HepG2 (cell line): ENCODE measurements around the gene APBB1IP.

Source experiments
- MAX ChIP-seq: IDR thresholded peaks from 2 replicates; pipeline ENCODE4 v1.6.1; 2012; ENCODE audit warnings: inconsistent platforms
- PHF8 ChIP-seq: sonication (generic); formaldehyde crosslinking; IDR thresholded peaks from 2 replicates; pipeline ENCODE4 v1.5.0; 2020; ENCODE audit warnings: missing genetic modification reagents
- RAD21 ChIP-seq: fragments of 450-650 bp; formaldehyde crosslinking; IDR thresholded peaks from 2 replicates; pipeline ENCODE4 v1.5.0; 2020; ENCODE audit warnings: mild to moderate bottlenecking
- SP2 ChIP-seq: sonication (generic); formaldehyde crosslinking; IDR thresholded peaks from 2 replicates; pipeline ENCODE4 v1.5.1; 2020; ENCODE audit warnings: mild to moderate bottlenecking, missing genetic modification reagents
- ZBTB44 ChIP-seq: sonication (generic); formaldehyde crosslinking; IDR thresholded peaks from 2 replicates; pipeline ENCODE4 v1.4.0; 2020; ENCODE audit warnings: missing genetic modification reagents
- ZNF335 ChIP-seq: sonication (generic); formaldehyde crosslinking; IDR thresholded peaks from 2 replicates; pipeline ENCODE4 v1.4.0; 2020; ENCODE audit warnings: missing genetic modification reagents
- ZNF383 ChIP-seq: sonication (generic); formaldehyde crosslinking; IDR thresholded peaks from 2 replicates; pipeline ENCODE4 v1.4.0; 2020; ENCODE audit warnings: missing genetic modification reagents, mild to moderate bottlenecking, borderline replicate concordance
- ZNF552 ChIP-seq: sonication (generic); formaldehyde crosslinking; IDR thresholded peaks from 2 replicates; pipeline ENCODE4 v1.9.0; 2022; ENCODE audit warnings: missing genetic modification reagents, mild to moderate bottlenecking, borderline replicate concordance
- ZNF558 ChIP-seq: sonication (generic); formaldehyde crosslinking; IDR thresholded peaks from 2 replicates; pipeline ENCODE4 v1.9.0; 2022; ENCODE audit warnings: mild to moderate bottlenecking, missing genetic modification reagents, borderline replicate concordance
- ZNF720 ChIP-seq: sonication (generic); formaldehyde crosslinking; IDR thresholded peaks from 2 replicates; pipeline ENCODE4 v1.4.0; 2020; ENCODE audit warnings: missing genetic modification reagents
- ZNF788 ChIP-seq: sonication (generic); formaldehyde crosslinking; IDR thresholded peaks from 2 replicates; pipeline ENCODE4 v1.5.0; 2020; ENCODE audit warnings: mild to moderate bottlenecking, missing genetic modification reagents, borderline replicate concordance
- TF ChIP-seq, protein P1 (sequence below): sonication (generic); formaldehyde crosslinking; IDR thresholded peaks from 2 replicates; pipeline ENCODE4 v1.5.0; 2020; ENCODE audit warnings: mild to moderate bottlenecking, missing genetic modification reagents

DNA sequence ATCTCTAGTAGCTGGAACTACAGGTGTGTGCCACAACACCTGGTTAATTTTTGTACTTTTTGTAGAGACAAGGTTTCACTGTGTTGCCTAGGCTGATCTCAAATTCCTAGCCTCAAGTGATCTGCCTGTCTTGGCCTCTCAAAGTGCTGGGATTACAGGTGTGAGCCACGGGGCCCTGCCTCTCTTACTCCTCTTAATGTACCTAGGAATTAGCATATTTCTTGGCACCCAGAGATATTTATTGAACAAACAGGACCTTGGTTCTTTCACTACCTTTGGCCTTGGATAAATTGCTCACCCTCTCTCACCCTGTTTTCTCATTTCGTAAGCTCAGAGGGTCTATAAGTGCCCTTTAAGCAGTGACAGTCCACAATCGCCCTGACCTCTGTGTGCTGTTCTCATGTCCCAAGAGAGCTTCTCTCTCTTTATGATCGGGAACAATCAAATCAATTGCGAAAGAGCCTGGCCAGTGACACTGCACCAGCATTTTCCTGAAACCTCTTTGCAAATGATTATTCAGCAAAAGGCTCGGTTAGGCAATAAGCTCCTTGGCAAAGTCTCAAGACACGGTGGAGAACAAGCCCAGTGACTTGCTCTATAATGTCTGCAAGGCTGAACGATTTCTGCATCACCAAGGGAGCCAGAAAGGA lies 117.7 kb downstream of the APBB1IP start:
- TF ChIP-seq PHF8 (CRISPR knock-in tag) (no peak), ZNF720 (CRISPR knock-in tag) (no peak), ZNF383 (CRISPR knock-in tag) (no peak), MAX (no peak), ZNF788 (CRISPR knock-in tag) (no peak), ZNF552 (CRISPR knock-in tag) (no peak), ZNF335 (CRISPR knock-in tag) (no peak), RAD21 (CRISPR knock-in tag) (no peak), ZBTB44 (CRISPR knock-in tag) (no peak), SP2 (no peak), ZNF558 (CRISPR knock-in tag) (no peak)
- TF ChIP-seq, protein P1, sequence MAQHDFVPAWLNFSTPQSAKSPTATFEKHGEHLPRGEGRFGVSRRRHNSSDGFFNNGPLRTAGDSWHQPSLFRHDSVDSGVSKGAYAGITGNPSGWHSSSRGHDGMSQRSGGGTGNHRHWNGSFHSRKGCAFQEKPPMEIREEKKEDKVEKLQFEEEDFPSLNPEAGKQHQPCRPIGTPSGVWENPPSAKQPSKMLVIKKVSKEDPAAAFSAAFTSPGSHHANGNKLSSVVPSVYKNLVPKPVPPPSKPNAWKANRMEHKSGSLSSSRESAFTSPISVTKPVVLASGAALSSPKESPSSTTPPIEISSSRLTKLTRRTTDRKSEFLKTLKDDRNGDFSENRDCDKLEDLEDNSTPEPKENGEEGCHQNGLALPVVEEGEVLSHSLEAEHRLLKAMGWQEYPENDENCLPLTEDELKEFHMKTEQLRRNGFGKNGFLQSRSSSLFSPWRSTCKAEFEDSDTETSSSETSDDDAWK (CRISPR knock-in tag), result no peak
